Hindlimb muscle (tissue), 1 donor: Measurements from ENCODE around the gene PDS5B. TPM values are rescaled to one million over a fixed set of nuclear protein-coding genes. Genes with fewer than 3 reads are reported as not detected.
"Not testable (repeated sequence)": the region's sequence is repeated elsewhere in the genome, so short reads cannot be mapped to it uniquely, and the experiment has no call there.

Source experiments
- DNase-seq: peaks from one replicate; pipeline ENCODE4 v3.0.0-alpha.2; 2013
- polyA plus RNA-seq: library from polyadenylated mRNA; unstranded; fragments of 120-200 nt; gene quantifications from one replicate; pipeline ENCODE4 v1.2.1, GENCODE V29; 2013; ENCODE audit not compliant: insufficient read length

PDS5B gene
- polyA plus RNA-seq, 1 donor, result 33.7 TPM

DNA sequence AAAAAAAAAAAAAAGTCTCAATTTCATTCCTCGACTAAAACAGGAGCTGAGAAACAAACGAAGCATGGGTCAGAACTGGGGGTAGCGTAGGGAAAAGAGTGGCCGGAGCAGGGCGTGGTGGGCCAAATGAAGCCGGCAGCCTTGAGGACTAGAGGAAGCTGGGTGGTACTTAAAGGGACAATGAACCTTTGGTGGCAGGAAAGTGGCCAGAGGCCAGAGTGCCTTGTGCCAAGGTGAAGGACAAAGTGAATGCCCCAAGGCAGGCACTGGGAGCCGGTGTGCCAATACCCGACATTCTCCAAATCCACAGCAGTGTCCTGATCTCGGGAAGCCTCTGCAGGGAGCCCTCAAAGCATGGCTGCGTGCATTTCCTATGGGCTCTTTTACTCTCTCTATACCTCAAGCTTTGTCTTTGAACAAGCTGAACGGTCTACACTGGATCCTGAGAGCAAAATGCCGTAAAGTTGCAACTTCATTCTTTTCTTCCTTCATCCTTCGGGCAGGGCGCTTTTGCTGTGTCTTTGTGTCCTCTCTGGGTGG is 235.0 kb downstream of the PDS5B start:
- no peak for DNase-seq

GRCh38 chr13:32822771-32823170 is 236.5 kb downstream of the PDS5B start:
- DNase-seq, result no peak

DNA sequence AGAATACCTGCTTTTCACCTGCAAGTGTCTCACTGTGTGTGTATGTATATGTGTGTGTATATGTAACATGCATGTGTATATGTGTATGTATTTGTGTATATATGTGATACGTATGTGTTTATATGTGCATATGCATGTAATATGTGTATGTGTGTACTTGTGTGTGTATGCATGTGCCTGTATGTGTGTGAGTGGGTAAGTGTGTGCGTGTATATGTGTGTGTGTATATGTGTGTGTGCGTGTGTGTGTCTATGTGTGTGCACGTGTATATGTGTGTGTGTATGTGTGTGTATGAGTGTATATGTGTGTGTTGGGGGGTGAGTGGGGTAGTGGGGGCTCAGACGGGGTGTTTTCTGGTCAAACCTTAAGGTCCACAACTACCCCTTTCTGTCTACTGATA is 237.3 kb downstream of the PDS5B start:
- no peak for DNase-seq

GRCh38 chr13:32824061-32824460 is 237.8 kb downstream of the PDS5B start:
- no peak for DNase-seq

DNA sequence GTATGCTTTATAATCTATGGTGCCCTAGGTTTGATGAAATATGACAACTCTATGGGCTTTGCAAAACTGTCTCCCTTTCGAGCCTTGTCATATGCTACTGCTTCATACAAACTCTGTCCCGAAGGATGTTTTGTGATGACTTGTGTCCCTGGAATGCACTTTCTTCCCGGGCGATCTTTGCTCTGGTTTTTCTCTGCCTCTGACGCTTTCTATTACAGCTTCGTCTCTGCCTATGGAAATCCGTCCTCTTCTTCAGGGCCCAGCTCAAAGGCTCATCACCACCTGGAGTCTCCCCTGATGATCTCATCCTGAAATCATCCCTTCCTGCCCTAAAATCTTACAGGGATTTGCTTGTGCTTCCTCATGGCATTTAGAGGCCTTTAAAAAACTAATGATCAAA is 238.4 kb downstream of the PDS5B start:
- no peak for DNase-seq

- DNase-seq, result no peak
These were observed 239.2 kb downstream of the PDS5B start for GRCh38 chr13:32825481-32825880.

GRCh38 chr13:32826372-32826771 is 240.1 kb downstream of the PDS5B start:
- not testable (repeated sequence) for DNase-seq

Other genes starting within 250 kb of the PDS5B start
- gene N4BP2L1, start 158.3 kb upstream of the PDS5B start, polyA plus RNA-seq, result 9.5 TPM
- 107 TPM for gene N4BP2L2, start 47.7 kb upstream of the PDS5B start, polyA plus RNA-seq